HG02763 (cell line): ENCODE data around the gene PPM1H.

Experiments used
- ATAC-seq: cut with Tn5 transposase; IDR thresholded peaks from one replicate; pipeline ENCODE4 v1.9.1; 2021; ENCODE audit warnings: mild to moderate bottlenecking, moderate library complexity; ENCODE audit not compliant: unreplicated experiment

PPM1H gene

DNA sequence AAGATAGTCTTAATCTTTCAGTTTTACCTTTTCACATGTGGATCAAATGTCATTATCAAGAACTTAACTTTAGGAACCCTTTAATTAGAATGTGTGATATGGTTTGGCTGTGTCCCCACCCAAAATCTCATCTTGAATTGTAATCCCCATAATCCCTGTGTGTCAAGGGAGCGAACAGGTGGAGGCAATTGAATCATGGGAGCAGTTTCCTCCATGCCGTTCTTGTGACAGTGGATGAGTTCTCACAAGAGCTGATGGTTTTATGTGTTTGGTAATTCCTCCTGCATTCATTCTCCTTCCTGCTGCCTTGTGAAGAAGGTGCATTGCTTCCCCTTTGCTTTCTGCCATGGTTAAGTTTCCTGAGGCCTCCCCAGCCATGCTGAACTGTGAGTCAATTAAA lies 307.8 kb downstream of the PPM1H start:
- ATAC-seq, result no peak

DNA sequence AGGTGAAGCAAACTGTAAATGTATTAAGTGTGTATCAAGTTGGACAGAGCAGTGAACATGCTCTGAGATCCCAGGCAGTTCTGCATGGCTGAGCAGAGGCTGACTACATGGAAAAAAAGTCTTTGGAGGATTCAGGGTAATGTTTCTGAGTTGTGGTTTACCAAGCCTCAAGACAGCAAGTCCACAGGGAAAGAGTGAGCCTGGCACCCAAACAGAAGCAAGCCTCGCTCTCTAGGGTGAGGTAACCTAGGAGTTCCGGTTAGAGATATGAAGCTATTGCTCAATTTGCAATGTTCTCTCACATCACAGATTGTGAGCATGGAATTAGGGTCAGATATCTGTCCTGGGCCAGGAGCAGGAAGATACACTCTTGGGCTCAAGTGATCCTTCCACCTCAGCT lies 309.7 kb downstream of the PPM1H start:
- no peak for ATAC-seq

DNA sequence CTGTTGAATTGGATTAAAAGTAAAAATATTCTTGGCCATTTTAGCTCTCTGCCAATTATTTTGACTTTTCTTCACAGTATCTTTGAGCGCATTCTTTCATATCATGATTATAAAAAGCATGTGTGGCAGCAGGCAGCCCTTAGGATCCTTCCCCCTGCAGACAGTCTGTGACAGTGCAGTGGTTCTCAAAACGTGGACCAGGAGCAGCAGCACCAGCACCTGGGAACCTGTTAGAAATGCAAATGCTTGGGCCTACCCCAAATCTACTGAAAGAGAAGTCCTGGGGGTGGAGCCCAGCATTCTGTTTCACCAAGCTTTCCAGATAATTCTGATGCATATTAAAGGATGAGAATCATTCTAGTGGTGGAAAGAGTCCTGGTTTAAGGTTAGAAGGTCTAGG lies 312.8 kb downstream of the PPM1H start:
- no peak for ATAC-seq

DNA sequence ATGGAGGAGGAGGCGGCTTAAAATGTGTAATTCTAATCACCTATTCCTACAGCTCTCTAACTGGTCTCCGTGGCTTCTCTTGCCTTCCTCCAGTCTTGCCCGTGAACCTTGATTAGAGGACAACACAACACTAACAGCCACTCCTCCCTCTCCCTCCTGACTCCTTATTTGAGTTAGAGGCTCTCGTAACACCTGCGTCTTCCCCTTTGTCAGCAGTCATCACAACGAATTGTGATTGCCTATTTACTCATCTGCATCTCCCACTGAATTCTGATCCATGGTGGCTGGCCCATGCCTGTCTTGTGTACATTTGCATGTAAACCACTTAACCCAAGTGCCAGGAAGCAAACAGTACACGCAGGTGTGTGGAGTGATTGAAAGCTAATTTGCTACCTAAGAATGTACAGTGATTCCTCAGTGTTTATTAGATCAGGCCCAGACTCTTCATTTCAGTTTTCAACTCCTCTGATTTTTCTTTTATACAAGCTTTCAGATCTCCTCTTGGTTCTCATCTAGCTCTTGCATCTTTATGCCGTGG lies 313.8 kb downstream of the PPM1H start:
- ATAC-seq, result no peak

DNA sequence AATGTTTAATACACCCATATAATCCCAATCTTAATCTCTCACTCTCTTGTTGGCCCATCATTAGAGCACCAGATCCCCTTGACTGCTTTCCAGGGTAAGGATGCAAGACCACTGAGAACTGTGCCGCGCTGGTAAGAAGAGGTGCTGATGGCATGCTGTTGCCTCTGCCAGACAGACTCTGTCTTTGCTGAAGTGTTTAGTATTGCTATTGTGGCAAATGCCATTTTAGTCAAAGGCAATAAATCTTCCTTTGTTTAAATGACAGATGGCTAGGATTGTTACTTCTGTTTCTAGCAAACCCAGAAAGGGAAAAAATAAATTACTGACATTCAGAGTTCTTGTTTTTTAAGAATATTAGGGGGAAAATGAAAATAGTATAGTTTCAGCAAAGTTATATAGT lies 316.0 kb downstream of the PPM1H start:
- ATAC-seq, result no peak

DNA sequence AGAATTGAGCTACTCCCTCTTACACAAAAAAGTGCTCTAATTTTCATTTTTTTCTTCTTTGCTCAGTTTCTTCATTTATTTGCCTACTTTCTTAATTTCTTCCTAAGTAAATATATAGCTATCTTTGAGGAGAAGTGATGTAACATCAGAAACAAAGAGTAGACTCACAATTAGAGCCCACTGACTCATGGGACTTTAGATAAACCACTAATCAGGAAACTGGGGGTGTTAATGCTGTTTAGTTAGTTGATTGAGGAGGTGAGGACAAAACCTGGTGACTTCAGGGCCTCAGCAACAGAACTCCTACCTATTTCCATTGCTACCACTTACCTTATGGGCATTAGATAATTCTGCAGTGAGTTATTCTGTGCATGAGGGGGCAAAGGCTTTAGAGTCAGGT lies 316.6 kb downstream of the PPM1H start:
- no peak for ATAC-seq

DNA sequence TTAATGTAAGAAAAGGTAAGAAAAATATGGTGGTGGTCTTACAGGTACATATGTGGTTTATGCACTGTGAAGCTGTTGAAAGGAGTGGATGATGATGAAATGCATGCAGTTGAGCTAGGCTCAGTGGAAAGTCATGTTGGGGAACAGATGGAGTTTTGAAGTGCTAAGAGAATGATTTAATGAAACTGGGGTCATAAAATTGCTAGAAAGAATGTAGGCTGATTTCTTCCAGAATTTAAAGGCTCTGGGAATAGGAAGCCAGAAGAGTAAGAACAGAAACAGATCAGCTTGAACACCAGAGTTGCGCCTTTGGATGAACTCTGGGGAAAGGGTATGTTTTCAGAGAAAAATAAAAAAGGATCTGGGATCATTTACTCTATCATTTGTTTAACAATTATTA lies 321.9 kb downstream of the PPM1H start:
- no peak for ATAC-seq

DNA sequence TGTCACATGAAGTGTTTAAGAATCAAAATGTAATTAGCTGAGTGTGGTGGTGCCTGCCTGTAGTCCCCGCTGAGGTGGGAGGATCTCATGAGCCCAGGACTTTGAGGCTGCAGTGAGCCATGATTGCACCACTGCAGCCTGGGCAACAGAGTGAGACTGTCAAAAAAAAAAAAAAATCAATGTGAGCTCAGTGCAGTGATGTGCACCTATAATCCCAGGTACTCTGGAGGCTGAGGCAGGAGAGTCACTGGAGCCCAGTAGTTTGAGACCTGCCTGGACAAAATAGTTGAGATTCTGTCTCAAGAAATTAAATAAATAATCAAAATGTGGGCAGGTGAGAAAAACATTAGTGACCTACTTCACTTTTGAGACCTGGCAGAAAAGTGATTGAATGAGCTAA lies 328.3 kb downstream of the PPM1H start:
- ATAC-seq, result no peak

DNA sequence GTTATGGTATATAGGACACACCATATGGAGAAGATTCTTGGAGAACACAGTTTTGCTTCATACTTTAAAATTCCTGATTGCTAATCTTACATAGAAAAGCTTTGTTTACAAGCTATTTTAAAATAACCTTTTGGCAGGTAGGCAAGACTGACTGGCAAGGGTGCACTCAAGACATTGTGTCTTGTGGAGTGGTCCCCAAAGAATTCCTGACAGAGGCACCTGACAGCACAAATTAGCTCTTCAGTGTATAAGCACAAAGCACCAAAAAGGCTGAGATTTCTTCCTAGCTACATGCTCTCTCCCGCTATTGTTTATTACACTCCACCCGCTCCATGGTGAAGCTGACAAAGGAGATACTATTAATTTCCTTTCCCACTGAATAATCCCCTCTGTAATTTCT lies 329.0 kb downstream of the PPM1H start:
- no peak for ATAC-seq

DNA sequence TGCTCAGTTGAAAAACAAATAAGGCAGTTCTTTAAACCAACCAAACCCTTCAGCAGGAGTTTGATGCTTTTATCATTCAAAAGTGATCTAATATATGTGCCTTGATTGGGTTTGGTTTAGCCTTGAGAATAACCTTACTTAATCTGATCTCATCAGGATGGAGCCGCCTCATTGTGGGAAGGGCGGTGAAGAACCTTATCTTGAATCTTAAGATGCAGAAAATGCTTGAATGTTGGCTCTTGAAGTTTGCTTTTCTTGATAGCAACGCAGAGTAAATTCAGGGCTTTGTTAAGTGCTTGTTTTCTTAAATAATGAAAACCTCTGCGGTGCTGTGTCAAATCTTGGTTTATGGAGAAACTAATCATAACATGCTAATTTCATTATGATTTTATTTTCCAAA lies 330.1 kb downstream of the PPM1H start:
- no peak for ATAC-seq

DNA sequence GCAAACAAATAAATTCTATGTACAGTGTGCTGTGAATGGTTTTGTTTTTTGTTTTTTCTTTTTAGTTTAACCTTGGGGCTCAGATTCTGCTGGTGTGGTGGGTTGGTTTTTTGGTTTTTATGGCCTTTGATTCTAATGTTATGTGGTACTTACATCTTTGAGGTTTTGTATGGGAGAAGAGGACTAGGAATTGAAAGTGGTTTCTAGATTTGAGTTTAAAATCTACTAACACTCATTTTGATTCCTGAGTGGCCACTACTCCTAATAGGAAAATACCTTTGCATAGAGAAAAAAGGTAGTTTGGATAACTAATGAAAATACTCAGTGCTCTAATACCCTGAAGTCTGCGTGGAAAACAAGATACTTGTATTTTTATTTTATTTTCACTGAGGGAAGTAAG lies 330.6 kb downstream of the PPM1H start:
- ATAC-seq, result no peak

DNA sequence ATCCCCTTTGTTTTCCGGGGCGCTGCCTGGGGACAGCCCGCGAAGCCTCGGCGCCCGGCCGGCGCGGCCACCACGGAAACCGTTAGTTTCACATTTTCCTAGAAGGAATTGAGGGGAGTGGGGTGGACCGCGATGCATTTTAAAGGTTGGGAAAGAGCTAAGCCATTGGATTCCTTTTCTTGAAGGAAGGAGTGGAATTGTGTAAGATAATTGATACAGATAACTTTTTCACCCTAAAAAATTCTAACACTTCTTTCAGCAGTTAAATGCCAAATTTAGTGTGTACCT lies 331.2 kb downstream of the PPM1H start:
- ATAC-seq, result no peak

DNA sequence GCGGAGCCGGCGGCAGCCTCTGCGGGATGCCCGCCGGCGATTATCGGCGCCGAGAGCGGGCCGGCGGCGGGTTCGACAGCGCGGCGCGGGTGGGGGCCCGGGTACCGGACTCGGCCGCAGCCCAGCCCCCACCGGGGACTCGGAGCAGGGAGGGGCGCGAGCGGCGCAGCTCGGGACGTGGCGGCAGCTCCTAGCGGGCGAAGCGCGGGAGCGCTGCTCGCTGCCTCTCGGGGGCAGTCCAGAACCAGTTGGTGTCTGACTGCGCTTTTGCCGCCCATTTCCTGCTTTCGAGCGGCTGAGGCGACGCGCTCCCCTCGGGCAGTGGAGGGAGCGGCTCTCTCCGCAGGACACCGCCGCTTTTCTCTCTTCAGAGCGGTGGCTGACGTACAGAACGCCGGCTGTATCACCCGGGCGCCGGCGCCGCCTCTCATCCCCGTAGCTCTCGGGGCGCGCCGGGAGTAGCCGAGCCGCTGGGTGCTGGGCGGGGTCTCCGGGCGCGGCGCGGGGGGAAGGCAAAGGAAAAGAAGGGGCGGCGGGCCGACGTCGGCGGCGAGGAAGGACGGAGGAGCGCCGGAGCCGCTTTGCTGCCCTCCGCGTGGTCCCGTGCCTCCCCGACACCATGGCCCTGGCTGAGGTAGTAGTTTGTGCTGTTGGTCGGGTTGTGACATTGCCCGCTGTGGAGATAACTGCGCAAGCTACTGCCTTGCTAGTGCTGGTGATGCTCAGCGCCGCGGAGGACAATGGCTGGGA lies 331.7 kb downstream of the PPM1H start:
- peak; percentile 67 for ATAC-seq

DNA sequence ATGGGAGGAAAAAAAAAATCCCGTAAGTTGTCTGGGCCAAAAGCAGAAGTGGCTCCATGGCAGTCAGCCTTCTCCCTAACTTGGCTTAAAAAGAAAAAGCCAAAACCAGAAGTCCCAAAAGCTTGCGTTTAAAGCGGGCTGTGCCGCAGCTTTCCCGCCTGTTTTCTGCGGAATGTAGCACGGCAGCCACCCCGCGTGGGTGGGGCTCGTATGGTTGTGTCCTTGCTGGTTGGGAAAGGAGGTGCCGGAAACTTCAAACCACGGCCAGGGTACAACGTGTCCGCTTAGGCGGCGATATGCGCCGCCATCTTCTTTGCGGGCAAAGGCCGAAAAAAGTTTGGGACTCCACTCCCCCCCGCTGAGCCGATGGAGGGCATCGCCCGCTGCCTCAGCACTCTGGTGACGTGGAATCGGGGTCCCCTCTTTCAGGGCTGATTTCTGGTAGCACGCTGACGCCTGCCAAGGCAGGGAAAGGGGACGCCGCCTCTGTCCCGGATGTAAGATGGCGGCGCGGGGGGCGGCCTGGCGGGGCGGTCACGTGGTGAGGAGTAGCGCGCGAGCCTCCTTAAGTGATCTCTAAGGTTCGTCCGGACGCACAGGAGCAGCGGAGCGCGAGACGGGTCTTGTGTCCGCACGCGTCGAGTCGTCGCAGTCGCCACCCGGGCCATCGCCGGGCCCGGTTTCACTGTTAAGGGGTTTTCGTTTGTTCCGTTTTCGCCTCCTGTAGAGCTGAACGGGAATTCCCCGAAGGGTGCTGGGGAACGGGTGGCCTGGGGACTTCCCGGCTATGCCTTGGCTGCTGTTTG lies 332.5 kb downstream of the PPM1H start:
- peak; percentile 61 for ATAC-seq

DNA sequence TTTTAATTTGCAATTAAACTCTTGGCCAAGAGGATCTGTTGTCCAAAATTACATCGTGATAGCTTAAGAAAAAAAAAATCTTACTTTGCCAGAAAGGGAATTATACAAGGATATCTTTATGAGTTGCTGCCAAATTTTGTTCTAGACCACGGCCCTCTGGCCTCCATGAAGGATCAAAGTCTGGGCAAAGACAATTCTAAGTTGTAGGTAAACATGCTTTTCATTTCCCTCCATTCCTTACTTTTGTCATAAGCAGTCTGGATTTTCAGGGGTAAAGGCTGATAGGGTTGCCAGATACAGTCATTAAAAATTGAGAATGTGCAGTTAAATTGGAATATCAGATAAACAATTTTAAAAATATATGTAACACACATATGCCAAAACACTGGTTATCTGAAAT lies 333.2 kb downstream of the PPM1H start:
- no peak for ATAC-seq

DNA sequence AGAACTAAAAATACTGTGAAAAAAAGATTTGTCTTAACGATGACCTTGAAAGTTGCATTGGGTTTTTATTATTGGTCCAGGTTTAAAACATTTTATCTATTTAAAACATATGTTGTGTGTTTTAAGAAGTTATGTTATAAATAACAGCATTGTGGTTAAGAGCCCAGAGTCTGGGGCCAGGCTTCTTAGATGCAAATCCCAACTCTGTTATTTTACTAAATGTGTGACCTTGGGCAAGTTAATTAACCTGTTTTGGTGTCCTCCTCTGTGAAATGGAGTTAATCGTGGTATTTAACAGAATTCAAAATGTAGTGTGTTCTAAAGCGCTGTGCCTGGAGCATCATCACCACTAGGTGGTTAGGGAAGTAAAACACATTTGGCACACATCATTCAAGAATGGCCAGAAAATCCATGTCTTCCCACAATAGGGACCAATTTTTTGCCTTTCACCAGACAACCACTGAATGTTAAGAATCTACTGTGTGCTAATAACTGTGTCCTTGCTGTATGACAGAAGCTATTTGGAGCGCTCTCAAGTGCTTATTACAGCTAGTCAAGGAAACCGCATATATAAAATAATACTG lies 335.0 kb downstream of the PPM1H start:
- ATAC-seq, result no peak

DNA sequence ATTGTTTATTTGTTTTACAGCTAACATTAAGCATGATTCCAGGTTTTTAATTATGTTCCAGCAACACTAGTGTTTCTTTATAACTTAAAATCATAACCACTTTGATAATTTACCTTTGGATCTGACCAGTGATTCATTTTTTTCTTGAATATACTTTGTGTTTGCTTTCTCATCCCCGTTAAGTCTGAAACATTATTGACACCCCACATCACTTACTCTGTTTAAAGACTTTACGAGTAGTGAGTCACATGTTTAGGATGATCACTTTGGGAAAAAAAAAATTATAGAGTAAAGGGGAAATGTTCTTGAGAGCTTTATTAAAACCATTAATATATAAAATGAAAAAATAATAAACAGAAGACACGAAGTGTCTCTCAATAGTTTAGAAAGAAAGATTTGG lies 336.1 kb downstream of the PPM1H start:
- no peak for ATAC-seq

DNA sequence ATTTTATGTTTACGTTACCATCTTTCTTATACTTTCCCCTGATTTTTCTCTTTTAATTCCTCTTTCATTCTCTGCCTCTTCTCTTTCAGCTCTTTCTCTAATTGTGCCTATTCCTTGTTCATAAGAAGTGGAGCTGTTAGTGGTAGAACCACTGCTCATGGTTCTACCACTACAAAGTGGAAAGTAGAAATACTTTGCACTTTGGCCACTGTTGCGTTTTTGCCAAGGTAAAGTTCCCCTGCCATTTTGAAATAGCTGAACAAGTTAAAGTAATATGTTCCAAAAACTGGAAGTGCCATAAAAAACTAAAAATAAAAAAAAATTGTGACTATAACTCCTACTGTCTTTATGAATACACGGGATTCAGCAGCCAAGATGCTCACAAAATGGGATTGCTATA lies 337.7 kb downstream of the PPM1H start:
- no peak for ATAC-seq
